NCI-H146 (cell line): Measurements from ENCODE around the gene PLD2.
"Not testable (repeated sequence)": the region's sequence is repeated elsewhere in the genome, so short reads cannot be mapped to it uniquely, and the experiment has no call there.

Experiments
- DNase-seq: peaks from one replicate; lab custom pipeline; 2025; lab: John Stamatoyannopoulos, UW

PLD2 gene

GRCh38 chr17:4789951-4790704 lies 16.8 kb upstream of the PLD2 start:
- peak; percentile 82 for DNase-seq

- no peak for DNase-seq
These were observed 16.3 kb upstream of the PLD2 start for GRCh38 chr17:4790705-4791088.

- DNase-seq: no peak
These were observed 11.8 kb upstream of the PLD2 start for GRCh38 chr17:4795168-4795567.

GRCh38 chr17:4796552-4796920 lies 10.4 kb upstream of the PLD2 start:
- DNase-seq: peak; percentile 16

- no peak for DNase-seq
These were observed 6.3 kb upstream of the PLD2 start for GRCh38 chr17:4800462-4801196.

GRCh38 chr17:4802228-4802627 lies 4.7 kb upstream of the PLD2 start, which contains the start of gene C17orf114:
C17orf114 (minus strand) TSS chr17:4802328.
- DNase-seq: no peak

- peak; percentile 39 for DNase-seq
These were observed 536 bp upstream of the PLD2 start for GRCh38 chr17:4806456-4806776.

GRCh38 chr17:4807605-4808377 lies 839 bp downstream of the PLD2 start:
- no peak for DNase-seq

- no peak for DNase-seq
These were observed 1.4 kb downstream of the PLD2 start for GRCh38 chr17:4808378-4808767.

- no peak for DNase-seq
These were observed 3.8 kb downstream of the PLD2 start for GRCh38 chr17:4810696-4811290.

GRCh38 chr17:4811471-4811870 lies 4.5 kb downstream of the PLD2 start:
- no peak for DNase-seq

- no peak for DNase-seq
These were observed 5.7 kb downstream of the PLD2 start for GRCh38 chr17:4812690-4813089.

GRCh38 chr17:4815043-4815675 lies 8.2 kb downstream of the PLD2 start:
- no peak for DNase-seq

- no peak for DNase-seq
These were observed 9.9 kb downstream of the PLD2 start for GRCh38 chr17:4816826-4817225.

- DNase-seq: no peak
These were observed 11.3 kb downstream of the PLD2 start for GRCh38 chr17:4818276-4818675.

- no peak for DNase-seq
These were observed 15.9 kb downstream of the PLD2 start for GRCh38 chr17:4822835-4823234.

GRCh38 chr17:4823373-4824089 lies 16.6 kb downstream of the PLD2 start:
- no peak for DNase-seq

- peak; percentile 33 for DNase-seq
These were observed 20.4 kb downstream of the PLD2 start for GRCh38 chr17:4827399-4827798.

- DNase-seq: not testable (repeated sequence)
These were observed 25.9 kb downstream of the PLD2 start for GRCh38 chr17:4832829-4833177.

GRCh38 chr17:4833178-4833940 lies 26.4 kb downstream of the PLD2 start, which contains the start of gene MINK1:
MINK1 (plus strand) TSS chr17:4833340; CDS start chr17:4833584, 244 bp downstream.
- DNase-seq: peak; percentile 92
